ENCODE data around the gene CNFN. TPM values are rescaled to one million over a fixed set of nuclear protein-coding genes. Genes with fewer than 3 reads are reported as not detected.

The CNFN gene
- polyA plus RNA-seq, 4 donors, result 5.8 to 28.1 (median 9.0) TPM

DNA sequence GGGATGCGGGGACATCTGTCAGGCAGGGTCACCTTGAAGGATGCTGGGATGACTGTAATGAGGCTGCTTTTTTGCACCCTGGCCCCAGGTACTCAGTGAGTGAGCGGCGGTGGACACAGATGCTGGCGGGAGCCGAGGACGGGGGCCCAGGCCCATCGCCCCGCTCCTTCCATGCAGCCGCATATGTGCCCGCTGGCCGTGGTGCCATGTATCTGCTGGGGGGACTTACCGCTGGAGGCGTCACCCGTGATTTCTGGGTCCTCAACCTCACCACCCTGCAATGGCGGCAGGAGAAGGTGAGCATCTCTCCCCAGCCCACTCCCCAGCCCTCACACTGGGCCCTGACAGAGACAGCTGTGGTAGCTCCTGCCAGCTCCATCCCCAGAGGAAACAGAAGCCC lies 33.4 kb downstream of the CNFN start:
- Histone ChIP-seq H3K9me3 (ENCODE audit: control insufficient read depth in 2 of 2, insufficient read depth in 1 of 2, low read depth in 1 of 2, low read length in 1 of 2) (no peaks in the 10 kb centered on the region), H3K27me3 (ENCODE audit: control insufficient read depth in 3 of 3, insufficient read depth in 3 of 3, low read length in 3 of 3) (no peaks in the 10 kb centered on the region), H3K27ac (ENCODE audit: low read depth in 1 of 3, low read length in 2 of 3) (no peak overlapping the region), H3K36me3 (ENCODE audit: control insufficient read depth in 3 of 3, insufficient read depth in 2 of 3, low read depth in 1 of 3, low read length in 3 of 3) (peaks cover 0 to 88% (median 0%) of the 10 kb centered on the region in 3 donors), H3K4me1 (ENCODE audit: control insufficient read depth in 3 of 3, insufficient read depth in 2 of 3, low read depth in 1 of 3, low read length in 2 of 3) (no peaks in the 10 kb centered on the region), H3K4me3 (ENCODE audit: low read depth in 1 of 3, low read length in 3 of 3) (no peak overlapping the region)
- FAIRE-seq, result no peak
- DNase-seq, result no peak
- WGBS, 3 donors, result 96 to 99% (median 96%) methylated on average over 15 of the region's 15 CpGs

- WGBS, 3 donors, result 92 to 98% (median 95%) methylated on average over 12 of the region's 12 CpGs
- H3K36me3 ChIP-seq (ENCODE audit: control insufficient read depth in 3 of 3, insufficient read depth in 2 of 3, low read depth in 1 of 3, low read length in 3 of 3), result peaks cover 0 to 90% (median 0%) of the 10 kb centered on the region in 3 donors
- H3K9me3 ChIP-seq (ENCODE audit: control insufficient read depth in 2 of 2, insufficient read depth in 1 of 2, low read depth in 1 of 2, low read length in 1 of 2), result no peaks in the 10 kb centered on the region
- H3K4me1 ChIP-seq (ENCODE audit: control insufficient read depth in 3 of 3, insufficient read depth in 2 of 3, low read depth in 1 of 3, low read length in 2 of 3), result no peaks in the 10 kb centered on the region
- no peaks in the 10 kb centered on the region for H3K27me3 ChIP-seq (ENCODE audit: control insufficient read depth in 3 of 3, insufficient read depth in 3 of 3, low read length in 3 of 3)
- DNase-seq (no peak), FAIRE-seq (no peak)
- no peak overlapping the region for H3K4me3 ChIP-seq (ENCODE audit: low read depth in 1 of 3, low read length in 3 of 3)
- no peak overlapping the region for H3K27ac ChIP-seq (ENCODE audit: low read depth in 1 of 3, low read length in 2 of 3)
Measured at GRCh38 chr19:42355896-42356295, 34.2 kb downstream of the CNFN start.

DNA sequence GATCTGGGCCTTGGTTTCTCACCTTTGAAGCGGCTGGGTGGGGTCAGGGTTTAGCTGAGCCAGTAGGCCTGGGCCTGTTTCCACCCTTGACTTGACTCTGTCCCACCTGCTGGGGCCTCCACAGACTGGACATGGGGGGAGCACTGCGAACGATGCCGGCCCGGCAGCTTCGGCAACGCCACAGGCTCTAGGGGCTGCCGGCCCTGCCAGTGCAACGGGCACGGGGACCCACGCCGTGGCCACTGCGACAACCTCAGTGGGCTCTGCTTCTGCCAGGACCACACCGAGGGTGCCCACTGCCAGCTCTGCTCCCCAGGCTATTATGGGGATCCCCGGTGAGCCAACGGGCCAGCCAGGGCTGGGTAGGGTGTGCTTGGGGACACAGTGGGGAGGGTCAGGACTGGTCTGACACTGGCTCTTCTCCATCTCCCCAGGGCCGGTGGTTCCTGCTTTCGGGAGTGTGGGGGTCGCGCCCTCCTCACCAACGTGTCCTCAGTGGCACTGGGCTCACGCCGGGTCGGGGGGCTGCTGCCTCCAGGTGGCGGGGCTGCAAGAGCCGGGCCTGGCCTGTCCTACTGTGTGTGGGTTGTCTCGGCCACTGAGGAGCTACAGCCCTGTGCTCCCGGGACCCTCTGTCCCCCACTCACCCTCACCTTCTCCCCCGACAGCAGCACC lies 36.6 kb downstream of the CNFN start:
- WGBS, 3 donors, result 94 to 97% (median 95%) methylated on average over 23 to 29 of the region's 29 CpGs
- no peaks in the 10 kb centered on the region for H3K4me1 ChIP-seq (ENCODE audit: control insufficient read depth in 3 of 3, insufficient read depth in 2 of 3, low read depth in 1 of 3, low read length in 2 of 3)
- DNase-seq, result no peak
- no peak overlapping the region for H3K4me3 ChIP-seq (ENCODE audit: low read depth in 1 of 3, low read length in 3 of 3)
- no peak for FAIRE-seq
- H3K27me3 ChIP-seq (ENCODE audit: control insufficient read depth in 3 of 3, insufficient read depth in 3 of 3, low read length in 3 of 3), result no peaks in the 10 kb centered on the region
- H3K27ac ChIP-seq (ENCODE audit: low read depth in 1 of 3, low read length in 2 of 3), result no peak overlapping the region
- no peaks in the 10 kb centered on the region for H3K9me3 ChIP-seq (ENCODE audit: control insufficient read depth in 2 of 2, insufficient read depth in 1 of 2, low read depth in 1 of 2, low read length in 1 of 2)
- peaks cover 0 to 96% (median 0%) of the 10 kb centered on the region in 3 donors for H3K36me3 ChIP-seq (ENCODE audit: control insufficient read depth in 3 of 3, insufficient read depth in 2 of 3, low read depth in 1 of 3, low read length in 3 of 3)

- Histone ChIP-seq H3K27ac (ENCODE audit: low read depth in 1 of 3, low read length in 2 of 3) (no peak overlapping the region), H3K9me3 (ENCODE audit: control insufficient read depth in 2 of 2, insufficient read depth in 1 of 2, low read depth in 1 of 2, low read length in 1 of 2) (no peaks in the 10 kb centered on the region), H3K4me1 (ENCODE audit: control insufficient read depth in 3 of 3, insufficient read depth in 2 of 3, low read depth in 1 of 3, low read length in 2 of 3) (no peaks in the 10 kb centered on the region), H3K36me3 (ENCODE audit: control insufficient read depth in 3 of 3, insufficient read depth in 2 of 3, low read depth in 1 of 3, low read length in 3 of 3) (peaks cover 0 to 94% (median 0%) of the 10 kb centered on the region in 3 donors), H3K4me3 (ENCODE audit: low read depth in 1 of 3, low read length in 3 of 3) (no peak overlapping the region), H3K27me3 (ENCODE audit: control insufficient read depth in 3 of 3, insufficient read depth in 3 of 3, low read length in 3 of 3) (no peaks in the 10 kb centered on the region)
- WGBS, 3 donors, result 82 to 90% (median 89%) methylated on average over 28 to 31 of the region's 31 CpGs
- FAIRE-seq, result no peak
- no peak for DNase-seq
Measured at GRCh38 chr19:42352301-42353259, 37.5 kb downstream of the CNFN start.

DNA sequence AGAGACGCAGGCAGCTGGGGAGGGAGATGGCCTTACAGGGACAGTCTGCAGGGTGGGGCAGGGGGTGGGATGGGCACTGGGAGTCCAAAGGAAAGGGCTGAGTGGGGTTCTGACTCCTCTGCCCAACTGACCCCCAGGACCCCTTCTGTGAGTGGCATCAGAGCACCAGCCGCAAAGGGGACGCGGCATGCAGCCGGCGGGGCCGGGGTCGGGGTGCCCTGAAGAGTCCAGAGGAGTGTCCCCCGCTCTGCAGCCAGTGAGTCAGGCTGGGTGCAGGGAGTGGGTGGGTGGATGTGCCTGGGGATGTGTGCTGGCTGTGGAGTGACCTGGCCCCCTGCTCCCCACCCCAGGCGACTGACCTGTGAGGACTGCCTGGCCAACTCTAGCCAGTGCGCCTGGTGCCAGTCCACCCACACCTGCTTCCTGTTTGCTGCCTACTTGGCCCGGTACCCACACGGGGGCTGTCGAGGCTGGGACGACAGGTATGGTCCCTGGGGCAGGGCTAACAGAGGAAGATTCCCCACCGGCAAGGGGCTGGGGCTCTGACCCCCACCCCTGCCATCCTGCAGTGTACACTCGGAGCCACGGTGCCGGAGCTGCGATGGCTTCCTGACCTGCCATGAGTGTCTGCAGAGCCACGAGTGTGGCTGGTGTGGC lies 38.9 kb downstream of the CNFN start:
- 90 to 96% (median 91%) methylated on average over 21 of the region's 21 CpGs for WGBS, 3 donors
- Histone ChIP-seq H3K9me3 (ENCODE audit: control insufficient read depth in 2 of 2, insufficient read depth in 1 of 2, low read depth in 1 of 2, low read length in 1 of 2) (no peaks in the 10 kb centered on the region), H3K4me1 (ENCODE audit: control insufficient read depth in 3 of 3, insufficient read depth in 2 of 3, low read depth in 1 of 3, low read length in 2 of 3) (no peaks in the 10 kb centered on the region), H3K27me3 (ENCODE audit: control insufficient read depth in 3 of 3, insufficient read depth in 3 of 3, low read length in 3 of 3) (no peaks in the 10 kb centered on the region), H3K36me3 (ENCODE audit: control insufficient read depth in 3 of 3, insufficient read depth in 2 of 3, low read depth in 1 of 3, low read length in 3 of 3) (peaks cover 0 to 83% (median 0%) of the 10 kb centered on the region in 3 donors), H3K4me3 (ENCODE audit: low read depth in 1 of 3, low read length in 3 of 3) (no peak overlapping the region), H3K27ac (ENCODE audit: low read depth in 1 of 3, low read length in 2 of 3) (no peak overlapping the region)
- no peak for DNase-seq
- no peak for FAIRE-seq

DNA sequence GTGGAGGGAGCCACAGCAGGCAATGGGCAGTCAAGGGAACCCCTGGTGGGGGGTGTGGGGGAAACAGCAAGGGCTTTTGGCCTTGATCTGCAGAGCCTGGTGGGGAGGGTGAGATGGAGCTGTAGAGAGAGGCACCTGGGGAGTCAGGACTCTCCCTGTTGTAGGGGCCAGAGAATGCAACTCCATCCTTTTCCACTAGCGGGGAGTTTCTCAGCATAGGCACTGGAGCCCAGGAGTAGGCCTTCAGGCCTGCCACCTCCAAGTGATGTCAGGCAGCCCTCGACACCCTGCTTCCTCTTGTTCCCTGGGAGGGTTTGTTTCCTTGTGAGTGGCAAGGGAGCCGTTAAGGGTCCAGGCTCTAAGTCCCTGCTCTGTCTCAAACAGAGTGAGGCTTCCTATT lies 39.7 kb downstream of the CNFN start:
- FAIRE-seq (no peak), DNase-seq (no peak)
- H3K36me3 ChIP-seq (ENCODE audit: control insufficient read depth in 3 of 3, insufficient read depth in 2 of 3, low read depth in 1 of 3, low read length in 3 of 3), result peaks cover 0 to 75% (median 0%) of the 10 kb centered on the region in 3 donors

DNA sequence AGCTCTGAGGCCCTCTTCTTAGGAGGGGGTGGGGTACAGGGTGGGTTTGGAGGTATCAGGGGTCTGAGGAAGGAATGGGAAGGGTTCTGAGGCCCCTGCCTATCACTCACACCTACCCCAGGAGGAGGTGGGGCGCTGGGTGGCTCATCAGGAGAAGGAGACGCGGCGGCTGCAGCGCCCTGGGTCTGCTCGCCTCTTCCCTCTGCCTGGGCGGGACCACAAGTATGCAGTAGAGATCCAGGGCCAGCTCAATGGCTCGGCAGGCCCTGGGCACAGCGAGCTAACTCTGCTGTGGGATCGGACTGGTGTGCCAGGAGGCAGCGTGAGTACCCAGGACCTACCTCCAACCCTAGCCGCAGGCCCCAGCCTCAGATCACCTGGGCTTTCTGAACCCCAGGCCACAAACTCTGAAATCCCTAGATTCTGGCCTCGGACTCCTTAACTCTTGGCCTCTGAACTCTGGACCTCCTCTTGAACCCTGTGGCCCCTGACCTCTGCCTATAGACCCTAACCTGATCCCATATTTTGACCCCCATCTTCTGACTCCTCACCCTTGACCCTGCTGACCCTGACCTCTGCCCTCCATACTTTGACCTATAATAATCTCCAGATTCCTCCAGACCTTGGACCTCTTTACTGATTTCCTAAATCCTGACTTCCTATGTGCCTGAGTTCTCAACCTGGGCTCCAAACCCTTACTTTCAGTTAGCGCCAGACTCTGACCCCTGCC lies 40.6 kb downstream of the CNFN start:
- Histone ChIP-seq H3K27ac (ENCODE audit: low read depth in 1 of 3, low read length in 2 of 3) (no peak overlapping the region), H3K4me1 (ENCODE audit: control insufficient read depth in 3 of 3, insufficient read depth in 2 of 3, low read depth in 1 of 3, low read length in 2 of 3) (no peaks in the 10 kb centered on the region), H3K4me3 (ENCODE audit: low read depth in 1 of 3, low read length in 3 of 3) (no peak overlapping the region), H3K36me3 (ENCODE audit: control insufficient read depth in 3 of 3, insufficient read depth in 2 of 3, low read depth in 1 of 3, low read length in 3 of 3) (peaks cover 0 to 75% (median 2%) of the 10 kb centered on the region in 3 donors), H3K27me3 (ENCODE audit: control insufficient read depth in 3 of 3, insufficient read depth in 3 of 3, low read length in 3 of 3) (no peaks in the 10 kb centered on the region), H3K9me3 (ENCODE audit: control insufficient read depth in 2 of 2, insufficient read depth in 1 of 2, low read depth in 1 of 2, low read length in 1 of 2) (no peaks in the 10 kb centered on the region)
- WGBS, 3 donors, result 94 to 96% (median 95%) methylated on average over 12 to 14 of the region's 14 CpGs
- FAIRE-seq (no peak), DNase-seq (no peak)

More for the DNA sequence above, 39.7 kb downstream of the CNFN start:
- no peak overlapping the region for H3K4me3 ChIP-seq (ENCODE audit: low read depth in 1 of 3, low read length in 3 of 3)
- H3K27me3 ChIP-seq (ENCODE audit: control insufficient read depth in 3 of 3, insufficient read depth in 3 of 3, low read length in 3 of 3), result no peaks in the 10 kb centered on the region
- H3K27ac ChIP-seq (ENCODE audit: low read depth in 1 of 3, low read length in 2 of 3), result no peak overlapping the region
- no peaks in the 10 kb centered on the region for H3K4me1 ChIP-seq (ENCODE audit: control insufficient read depth in 3 of 3, insufficient read depth in 2 of 3, low read depth in 1 of 3, low read length in 2 of 3)
- H3K9me3 ChIP-seq (ENCODE audit: control insufficient read depth in 2 of 2, insufficient read depth in 1 of 2, low read depth in 1 of 2, low read length in 1 of 2), result no peaks in the 10 kb centered on the region
- WGBS, 3 donors, result 87 to 93% (median 91%) methylated on average over 3 of the region's 3 CpGs

DNA sequence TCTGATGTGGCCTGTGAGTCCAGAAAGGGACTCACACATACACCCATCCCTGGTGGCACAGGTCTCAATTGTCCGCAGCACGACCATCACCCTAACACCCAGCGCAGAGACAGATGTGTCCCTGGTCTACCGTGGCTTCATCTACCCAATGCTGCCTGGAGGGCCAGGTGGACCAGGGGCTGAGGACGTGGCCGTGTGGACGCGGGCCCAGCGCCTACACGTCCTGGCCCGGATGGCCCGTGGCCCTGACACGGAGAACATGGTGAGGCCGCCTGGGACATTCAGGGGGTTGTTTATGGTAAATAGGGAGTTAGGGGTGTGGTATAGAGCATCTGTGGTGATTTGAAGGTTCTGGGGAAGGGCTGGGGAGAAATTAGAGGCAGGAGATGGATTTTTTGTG lies 41.9 kb downstream of the CNFN start:
- H3K9me3 ChIP-seq (ENCODE audit: control insufficient read depth in 2 of 2, insufficient read depth in 1 of 2, low read depth in 1 of 2, low read length in 1 of 2), result no peaks in the 10 kb centered on the region
- no peaks in the 10 kb centered on the region for H3K27me3 ChIP-seq (ENCODE audit: control insufficient read depth in 3 of 3, insufficient read depth in 3 of 3, low read length in 3 of 3)
- no peaks in the 10 kb centered on the region for H3K4me1 ChIP-seq (ENCODE audit: control insufficient read depth in 3 of 3, insufficient read depth in 2 of 3, low read depth in 1 of 3, low read length in 2 of 3)
- H3K27ac ChIP-seq (ENCODE audit: low read depth in 1 of 3, low read length in 2 of 3), result no peak overlapping the region
- 94 to 99% (median 96%) methylated on average over 14 of the region's 14 CpGs for WGBS, 3 donors
- DNase-seq, result no peak
- FAIRE-seq, result no peak
- peaks cover 0 to 74% (median 2%) of the 10 kb centered on the region in 3 donors for H3K36me3 ChIP-seq (ENCODE audit: control insufficient read depth in 3 of 3, insufficient read depth in 2 of 3, low read depth in 1 of 3, low read length in 3 of 3)
- H3K4me3 ChIP-seq (ENCODE audit: low read depth in 1 of 3, low read length in 3 of 3), result no peak overlapping the region
